ENCODE results near the gene ZNRD2. TPM values are rescaled to one million over a fixed set of nuclear protein-coding genes. Genes with fewer than 3 reads are reported as not detected.
A peak's percentile ranks its signal among the peaks of the same experiment; 100 is the strongest.

Gene ZNRD2
- total RNA-seq, 4 donors from 2014 or later, result 41.1 to 56.1 (median 50.1) TPM

- TF ChIP-seq CTCF (IDR thresholded peaks at IDR 0.05), result no peak
- no peak for ATAC-seq (ENCODE audit: low FRiP score)
- no peak for DNase-seq (ENCODE audit: low spot score)
Measured at GRCh38 chr11:65554057-65554818, 16.0 kb upstream of the ZNRD2 start.

GRCh38 chr11:65554842-65555430 is 15.3 kb upstream of the ZNRD2 start:
- DNase-seq (ENCODE audit: low spot score) (no peak), ATAC-seq (ENCODE audit: low FRiP score) (no peak)
- TF ChIP-seq CTCF (IDR thresholded peaks at IDR 0.05), result no peak

GRCh38 chr11:65555693-65556231 is 14.5 kb upstream of the ZNRD2 start:
- no peak for TF ChIP-seq CTCF (IDR thresholded peaks at IDR 0.05)
- ATAC-seq (ENCODE audit: low FRiP score), result peak; percentile 15
- no peak for DNase-seq (ENCODE audit: low spot score)

GRCh38 chr11:65556470-65557279 is 13.6 kb upstream of the ZNRD2 start:
- DNase-seq (ENCODE audit: low spot score) (no peak), ATAC-seq (ENCODE audit: low FRiP score) (no peak)
- no peak for TF ChIP-seq CTCF (IDR thresholded peaks at IDR 0.05)

- no peak for ATAC-seq (ENCODE audit: low FRiP score)
- DNase-seq (ENCODE audit: low spot score), result no peak
- TF ChIP-seq CTCF (IDR thresholded peaks at IDR 0.05), result no peak
Measured at GRCh38 chr11:65557280-65558001, 12.8 kb upstream of the ZNRD2 start.
